Endometrial microvascular endothelial cells (primary cell): ENCODE data around the gene COLEC11. TPM values are rescaled to one million over a fixed set of nuclear protein-coding genes. Genes with fewer than 3 reads are reported as not detected.

Experiments used
- in situ Hi-C: cut with HindIII; loops from 2 replicates; pipeline ENCODE4 v1.10.0; 2017; ENCODE audit warnings: low sequenced_read_pairs, low pct_unique_long_range_greater_than_20kb; ENCODE audit errors: inconsistent ontology term
- total RNA-seq: library from RNA; depleted of rRNA; stranded (reverse); fragments of >200 nt; gene quantifications from one replicate; pipeline ENCODE4 v1.2.3, GENCODE V29; 2015; ENCODE audit errors: inconsistent ontology term

COLEC11 gene
- total RNA-seq, 1 donor from 2014 or later: not detected

GRCh38 chr2:3679616-3680393, 84.9 kb downstream of the COLEC11 start:
- in situ Hi-C loops: no loop called here

DNA sequence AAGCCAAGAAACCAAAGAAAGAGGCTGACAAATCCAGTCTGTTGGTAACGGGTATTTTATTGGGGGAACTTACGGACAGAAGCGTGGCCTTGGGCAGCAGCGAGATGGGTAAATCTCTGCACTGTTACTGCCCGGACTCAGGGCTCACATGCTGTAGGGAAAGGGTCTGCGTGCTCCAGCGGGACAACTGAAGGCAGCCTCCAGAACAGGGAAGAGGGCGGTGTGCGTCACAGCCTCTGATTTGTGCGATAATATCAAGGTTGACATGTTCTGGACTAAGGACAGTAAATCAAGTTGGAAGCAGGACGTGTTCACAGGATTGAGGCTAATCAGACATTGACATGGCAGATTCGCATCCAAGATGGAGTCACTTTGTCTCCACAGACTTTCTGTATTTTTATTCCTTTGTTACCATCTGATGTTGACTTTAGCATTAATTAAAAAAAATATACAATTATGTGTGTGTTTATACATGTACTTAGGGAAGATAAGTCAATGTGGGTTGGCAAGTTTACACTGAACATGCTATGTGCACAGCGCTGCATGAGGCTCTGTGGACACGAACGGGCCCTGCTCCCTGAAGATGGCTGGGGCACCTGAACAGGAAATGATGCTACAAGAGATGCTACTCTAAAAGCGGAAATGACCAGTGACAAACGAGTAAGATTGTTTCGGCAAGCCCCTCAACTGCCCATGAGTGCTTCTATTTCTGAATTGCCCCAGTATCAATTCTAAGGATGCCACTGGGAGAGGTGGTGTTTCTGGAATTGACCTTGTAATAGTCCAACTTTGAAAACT, 85.8 kb downstream of the COLEC11 start:
- in situ Hi-C loops: no loop called here

GRCh38 chr2:3681625-3682024, 86.7 kb downstream of the COLEC11 start:
- in situ Hi-C loops: no loop called here

DNA sequence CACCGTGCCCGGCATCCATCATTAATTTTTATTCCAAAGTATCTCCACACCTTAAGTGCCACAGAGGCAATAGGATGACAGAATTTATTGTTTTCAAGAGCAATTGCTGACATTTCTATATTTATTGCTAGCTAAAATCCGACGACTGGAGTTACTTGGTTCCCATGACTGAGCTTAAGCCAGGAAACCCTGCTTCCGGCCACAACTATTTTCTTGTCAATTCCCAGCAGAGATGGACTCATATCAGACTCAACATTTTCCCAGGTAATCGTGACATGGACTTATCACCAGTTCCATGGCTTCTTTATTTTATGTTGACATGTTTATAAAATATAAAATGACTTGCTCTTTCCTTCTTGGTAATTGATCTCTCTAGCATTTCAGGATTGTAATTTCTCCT, 87.9 kb downstream of the COLEC11 start:
- in situ Hi-C loops: no loop called here

GRCh38 chr2:3683748-3684454, 89.0 kb downstream of the COLEC11 start:
- in situ Hi-C loops: no loop called here

DNA sequence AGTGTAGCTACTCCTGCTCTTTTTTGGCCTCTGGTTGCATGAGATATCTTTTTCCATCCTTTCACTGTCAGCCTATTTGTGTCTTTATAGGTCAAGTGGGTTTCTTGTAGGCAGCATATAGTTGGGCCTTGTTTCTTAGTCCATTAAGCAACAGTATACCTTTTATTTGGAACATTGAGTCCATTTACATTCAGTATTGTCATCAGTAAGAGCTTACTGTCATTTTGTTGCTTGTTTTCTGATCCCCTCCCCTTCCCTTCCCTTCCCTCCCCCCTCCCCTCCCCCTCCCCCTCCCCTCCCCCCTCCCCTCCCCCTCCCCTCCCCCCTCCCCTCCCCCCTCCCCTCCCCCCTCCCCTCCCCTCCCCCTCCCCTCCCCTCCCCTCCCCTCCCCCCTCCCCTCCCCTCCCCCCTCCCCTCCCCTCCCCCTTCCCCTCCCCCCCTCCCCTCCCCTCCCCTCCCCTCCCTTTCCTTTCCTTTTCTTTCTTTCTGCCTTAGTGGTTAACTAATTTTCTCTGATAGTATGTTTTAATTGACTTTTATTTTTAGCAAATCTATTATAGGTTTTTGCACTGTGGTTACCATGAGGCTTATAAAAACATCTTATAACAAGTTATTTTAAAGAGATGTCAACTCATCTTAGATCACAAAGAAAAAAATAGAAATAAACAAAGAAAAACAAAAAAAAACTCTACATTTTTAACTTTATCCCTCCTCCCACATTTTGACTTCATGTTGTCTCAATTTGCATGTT, 95.3 kb downstream of the COLEC11 start:
- in situ Hi-C loops: no loop called here

DNA sequence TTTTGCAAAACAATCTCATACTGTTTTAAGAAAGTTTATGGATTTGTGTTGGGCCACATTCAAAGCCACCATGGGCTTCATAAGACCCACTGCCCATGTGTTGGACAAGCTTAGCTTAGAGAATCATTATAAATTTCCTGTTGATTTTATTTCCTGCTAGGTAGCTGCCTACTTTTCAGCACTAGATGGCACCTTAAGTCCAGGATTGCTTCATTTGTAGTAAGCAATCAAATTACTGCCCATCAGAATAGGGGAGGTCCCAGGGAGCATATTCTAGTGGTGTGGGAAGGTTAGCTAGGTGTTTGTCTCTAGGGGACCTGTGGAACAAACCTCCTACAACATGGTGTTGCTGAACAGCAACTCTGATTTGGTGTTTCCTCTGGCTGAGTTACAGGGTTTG, 97.5 kb downstream of the COLEC11 start:
- in situ Hi-C loops: no loop called here

Other genes with a start within 250 kb of the COLEC11 start
- gene EIPR1, start 217.3 kb upstream of the COLEC11 start, total RNA-seq: 65.9 TPM
- 66.1 TPM for gene TRAPPC12, start 215.4 kb upstream of the COLEC11 start, total RNA-seq
- 64.4 TPM for gene ADI1, start 75.6 kb upstream of the COLEC11 start, total RNA-seq
- 43.2 TPM for gene RNASEH1, start 36.8 kb upstream of the COLEC11 start, total RNA-seq
- gene RPS7, start 19.9 kb upstream of the COLEC11 start, total RNA-seq: 3,294 TPM
- not detected for gene ALLC, start 63.1 kb downstream of the COLEC11 start, total RNA-seq
- not detected for gene DCDC2C, start 108.5 kb downstream of the COLEC11 start, total RNA-seq